Stomach (tissue), 4 donors: ENCODE results near the gene IFT52.

Experiments
- POLR2A ChIP-seq, 4 donors: fragments of 450-650 bp; IDR thresholded peaks; one replicate each; pipeline ENCODE4 v1.6.1; 2016; ENCODE audit warnings: antibody characterized with exemption in 4 of 4, control low read depth in 2 of 4, mild to moderate bottlenecking in 1 of 4, moderate library complexity in 1 of 4
- TF ChIP-seq, protein P1 (sequence below), 7 experiments: fragments of 450-650 bp in 4 of 7; fragments of 200-600 bp in 3 of 7; sonication (generic) in 3 of 7; IDR thresholded peaks; one replicate each; pipeline ENCODE4 v1.5.1; 2016 to 2019; ENCODE audit warnings: antibody characterized with exemption in 7 of 7, control low read depth in 2 of 7, mild to moderate bottlenecking in 1 of 7

DNA sequence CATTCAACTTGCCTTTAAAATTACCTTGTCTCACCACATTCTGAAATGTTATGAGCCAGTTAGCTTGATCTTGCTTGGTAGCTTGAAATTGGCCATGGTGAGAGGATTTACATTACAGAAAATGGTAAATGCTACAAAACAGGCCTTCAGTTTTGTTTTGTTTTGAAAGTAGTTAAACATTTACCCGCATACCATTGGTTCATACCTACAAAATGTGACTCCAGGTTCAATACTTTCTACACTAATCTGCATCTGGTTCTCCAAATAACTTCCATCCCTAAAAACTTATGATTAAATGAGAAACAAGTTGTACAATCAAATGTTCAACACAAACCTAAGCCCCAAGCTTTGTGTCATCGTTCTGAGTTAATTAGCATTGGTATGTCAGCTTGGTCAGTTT is 45.7 kb downstream of the IFT52 start:
- TF ChIP-seq, protein P1, sequence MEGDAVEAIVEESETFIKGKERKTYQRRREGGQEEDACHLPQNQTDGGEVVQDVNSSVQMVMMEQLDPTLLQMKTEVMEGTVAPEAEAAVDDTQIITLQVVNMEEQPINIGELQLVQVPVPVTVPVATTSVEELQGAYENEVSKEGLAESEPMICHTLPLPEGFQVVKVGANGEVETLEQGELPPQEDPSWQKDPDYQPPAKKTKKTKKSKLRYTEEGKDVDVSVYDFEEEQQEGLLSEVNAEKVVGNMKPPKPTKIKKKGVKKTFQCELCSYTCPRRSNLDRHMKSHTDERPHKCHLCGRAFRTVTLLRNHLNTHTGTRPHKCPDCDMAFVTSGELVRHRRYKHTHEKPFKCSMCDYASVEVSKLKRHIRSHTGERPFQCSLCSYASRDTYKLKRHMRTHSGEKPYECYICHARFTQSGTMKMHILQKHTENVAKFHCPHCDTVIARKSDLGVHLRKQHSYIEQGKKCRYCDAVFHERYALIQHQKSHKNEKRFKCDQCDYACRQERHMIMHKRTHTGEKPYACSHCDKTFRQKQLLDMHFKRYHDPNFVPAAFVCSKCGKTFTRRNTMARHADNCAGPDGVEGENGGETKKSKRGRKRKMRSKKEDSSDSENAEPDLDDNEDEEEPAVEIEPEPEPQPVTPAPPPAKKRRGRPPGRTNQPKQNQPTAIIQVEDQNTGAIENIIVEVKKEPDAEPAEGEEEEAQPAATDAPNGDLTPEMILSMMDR (IDR thresholded peaks at IDR 0.05) = no peak
- TF ChIP-seq POLR2A (IDR thresholded peaks at IDR 0.05) = no peak
